ENCODE measurements around the gene TSPAN5. TPM values are rescaled to one million over a fixed set of nuclear protein-coding genes. Genes with fewer than 3 reads are reported as not detected.
"Not testable (repeated sequence)": the region's sequence is repeated elsewhere in the genome, so short reads cannot be mapped to it uniquely, and the experiment has no call there.

The TSPAN5 gene
- total RNA-seq, 1 experiment from 2014 or later, result 5.6 TPM

DNA sequence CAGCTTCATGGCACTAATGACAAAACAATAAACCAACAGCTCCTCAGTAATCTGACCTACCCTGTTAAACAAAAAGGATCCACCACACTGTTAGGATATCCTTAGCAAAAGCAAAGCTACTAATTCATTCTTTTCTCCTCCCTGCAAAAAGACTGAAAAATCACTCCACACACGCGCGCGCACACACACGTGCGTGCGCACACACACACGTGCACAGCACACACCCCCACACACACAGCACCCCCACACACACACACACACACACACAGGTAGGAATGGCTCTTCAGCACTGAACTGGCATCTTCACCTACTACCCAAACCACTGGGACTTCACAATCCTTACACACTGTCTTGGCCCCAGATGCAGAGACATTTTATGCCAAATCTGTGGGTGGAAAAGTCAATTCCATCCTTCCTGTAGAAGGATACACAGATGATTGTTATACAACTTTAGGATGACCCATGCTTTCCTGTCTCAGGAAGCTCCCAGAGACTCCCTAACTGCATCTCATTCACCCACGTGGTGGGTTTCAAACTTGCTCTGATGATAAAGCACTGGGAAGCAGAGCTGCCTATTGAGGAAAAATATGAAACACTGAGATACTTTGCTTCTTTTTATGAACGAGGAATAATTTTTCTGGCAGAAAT is 102.5 kb downstream of the TSPAN5 start:
- no peak for DNase-seq (ENCODE audit: low spot score)

DNA sequence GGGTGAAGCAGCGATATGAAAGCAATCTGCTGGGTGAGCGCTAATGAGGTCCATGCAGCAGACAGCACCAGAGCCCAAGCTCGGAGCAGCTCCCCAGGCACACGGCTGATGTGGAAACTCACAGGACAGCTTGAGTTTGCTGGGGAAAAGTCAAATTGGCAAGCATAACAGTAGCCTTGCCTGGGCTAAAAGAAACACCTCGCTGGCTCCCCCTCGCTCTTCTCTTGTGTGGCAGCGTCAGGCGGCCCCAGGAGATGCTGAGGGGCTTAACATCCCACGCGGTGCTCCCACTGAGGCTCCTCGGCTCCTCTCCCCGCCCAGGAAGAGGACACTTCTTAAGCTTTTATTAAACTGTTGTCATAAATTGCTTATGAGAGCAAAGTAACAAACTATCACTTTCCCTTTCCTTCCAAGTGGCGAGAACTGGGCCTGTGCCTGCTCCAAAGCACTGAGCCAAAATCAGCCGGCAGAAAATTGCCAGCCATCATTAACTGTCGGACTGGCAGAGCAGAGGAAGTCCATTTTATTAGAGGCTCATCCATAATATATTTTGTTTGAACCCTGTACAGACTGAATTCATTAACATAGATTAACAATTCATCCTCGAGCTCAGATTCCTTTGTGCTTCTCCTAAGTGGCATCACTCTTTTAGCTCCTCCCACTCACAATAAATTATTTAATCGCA is 111.4 kb downstream of the TSPAN5 start:
- no peak for DNase-seq (ENCODE audit: low spot score)

DNA sequence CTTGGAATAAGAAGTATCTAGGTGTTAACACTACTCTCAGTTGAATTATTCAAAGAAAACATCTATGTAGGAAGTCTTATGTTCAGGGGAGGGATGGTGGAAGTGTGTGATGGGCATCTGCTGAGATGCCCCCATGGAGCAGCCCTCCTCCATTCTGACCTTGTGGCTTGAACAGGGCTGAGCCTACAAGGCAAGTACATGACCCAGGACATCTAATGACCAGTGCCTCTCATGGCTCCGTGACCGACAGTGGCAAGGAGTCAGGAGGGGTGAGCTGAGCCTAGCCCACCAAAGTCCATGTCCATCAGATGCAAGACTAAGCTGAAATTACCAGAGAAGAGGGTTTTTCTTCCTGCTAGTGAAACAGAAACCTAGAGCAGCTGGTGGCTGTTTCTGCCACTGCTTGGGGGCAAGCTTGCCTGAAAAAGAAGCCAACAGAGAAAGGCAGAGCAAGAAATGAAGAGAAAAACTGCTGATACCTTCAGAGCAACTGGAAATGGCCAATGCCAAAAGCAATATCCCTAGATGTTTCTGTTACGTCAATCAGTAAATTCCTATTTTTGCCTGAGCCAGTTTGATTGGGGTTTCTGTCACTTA is 113.5 kb downstream of the TSPAN5 start:
- no peak for DNase-seq (ENCODE audit: low spot score)

GRCh38 chr4:98544141-98544817 is 114.1 kb downstream of the TSPAN5 start:
- DNase-seq (ENCODE audit: low spot score), result no peak

- no peak for DNase-seq (ENCODE audit: low spot score)
Measured at GRCh38 chr4:98542011-98542410, 116.4 kb downstream of the TSPAN5 start.

GRCh38 chr4:98540803-98541202 is 117.6 kb downstream of the TSPAN5 start:
- no peak for DNase-seq (ENCODE audit: low spot score)

DNA sequence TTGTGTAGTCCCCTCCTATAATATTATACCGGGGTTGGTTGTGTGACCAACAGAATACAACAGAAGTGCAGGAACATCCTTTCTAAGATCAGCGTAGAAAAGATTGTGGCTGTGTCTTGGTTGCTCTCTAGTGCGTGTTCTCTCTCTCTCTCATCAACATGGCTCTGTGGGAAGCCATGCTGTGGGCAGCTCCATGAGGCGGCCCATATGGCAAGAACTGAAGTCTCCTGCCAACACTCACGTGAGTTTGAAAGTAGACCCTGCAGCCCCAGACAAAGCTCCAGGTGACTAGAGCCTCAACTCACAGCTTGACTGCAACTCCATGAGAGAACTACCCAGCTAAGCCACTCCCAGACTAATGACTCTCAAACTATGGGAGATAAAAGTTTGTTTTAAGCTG is 118.7 kb downstream of the TSPAN5 start:
- no peak for DNase-seq (ENCODE audit: low spot score)

DNA sequence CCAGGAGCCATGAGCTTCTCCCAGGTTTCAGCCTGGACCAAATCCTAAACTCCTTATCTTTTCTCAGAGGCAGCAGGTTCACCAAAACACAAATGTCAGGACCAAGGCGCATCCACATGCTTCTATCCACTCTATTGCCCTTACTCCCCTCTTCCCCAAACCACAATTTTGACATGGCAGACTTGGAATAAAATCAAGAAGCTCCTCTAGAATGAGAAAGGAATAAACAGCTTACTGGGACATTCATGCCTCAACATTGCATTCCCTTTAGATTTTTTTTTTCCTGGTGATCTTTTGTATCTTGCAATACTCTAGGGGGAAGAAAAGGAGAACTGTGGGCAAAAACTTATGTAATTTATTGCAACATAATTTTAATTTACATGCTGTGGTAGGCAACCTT is 119.1 kb downstream of the TSPAN5 start:
- DNase-seq (ENCODE audit: low spot score), result no peak

DNA sequence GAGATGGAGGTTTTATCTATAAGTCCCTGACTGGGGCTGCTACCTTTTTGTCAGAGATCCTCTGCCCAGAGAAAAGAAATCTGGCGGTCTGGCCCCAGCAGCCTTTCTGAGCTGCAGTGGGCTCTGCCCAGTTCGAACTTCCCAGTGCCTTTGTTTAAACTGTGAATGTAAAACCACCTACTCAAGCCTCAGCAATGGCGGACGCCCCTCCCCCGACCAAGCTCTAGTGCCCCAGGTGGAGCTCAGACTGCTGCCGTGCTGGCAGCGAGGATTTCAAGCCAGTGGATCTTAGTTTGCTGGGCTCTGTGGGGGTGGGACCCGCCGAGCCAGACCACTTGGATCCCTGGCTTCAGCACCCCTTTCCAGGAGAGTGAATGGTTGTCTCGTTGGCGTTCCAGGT is 121.8 kb downstream of the TSPAN5 start:
- DNase-seq (ENCODE audit: low spot score), result no peak

DNA sequence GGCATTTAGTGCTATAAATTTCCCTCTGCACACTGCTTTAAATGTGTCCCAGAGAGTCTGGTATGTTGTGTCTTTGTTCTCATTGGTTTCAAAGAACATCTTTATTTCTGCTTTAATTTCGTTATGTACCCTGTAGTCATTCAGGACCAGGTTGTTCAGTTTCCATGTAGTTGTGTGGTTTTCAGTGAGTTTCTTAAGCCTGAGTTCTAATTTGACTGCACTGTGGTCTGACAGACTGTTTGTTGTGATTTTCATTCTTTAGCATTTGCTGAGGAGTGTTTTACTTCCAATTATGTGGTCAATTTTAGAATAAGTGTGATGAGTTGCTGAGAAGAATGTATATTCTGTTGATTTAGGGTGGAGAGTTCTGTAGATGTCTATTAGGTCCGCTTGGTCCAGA is 124.3 kb downstream of the TSPAN5 start:
- DNase-seq (ENCODE audit: low spot score), result not testable (repeated sequence)

DNA sequence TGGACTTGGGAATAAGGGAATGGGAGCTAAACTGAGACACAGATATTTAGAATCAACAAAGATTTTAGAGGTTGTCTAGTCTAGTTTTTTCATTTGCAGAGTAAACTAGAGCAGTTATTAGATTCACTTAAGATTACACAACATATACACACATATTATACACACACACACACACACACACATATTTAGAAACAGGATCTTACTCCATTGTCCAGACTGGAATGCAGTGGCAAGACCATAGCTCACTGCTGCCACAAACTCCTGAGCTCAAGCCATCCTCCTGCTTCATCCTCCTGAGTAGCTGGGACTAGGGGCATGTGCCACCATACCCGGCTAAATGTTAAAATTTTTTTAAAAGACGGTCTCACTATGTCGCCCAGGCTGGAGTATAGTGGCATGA is 127.8 kb downstream of the TSPAN5 start:
- DNase-seq (ENCODE audit: low spot score), result no peak

- no peak for DNase-seq (ENCODE audit: low spot score)
Measured at GRCh38 chr4:98529970-98530569, 128.3 kb downstream of the TSPAN5 start.

DNA sequence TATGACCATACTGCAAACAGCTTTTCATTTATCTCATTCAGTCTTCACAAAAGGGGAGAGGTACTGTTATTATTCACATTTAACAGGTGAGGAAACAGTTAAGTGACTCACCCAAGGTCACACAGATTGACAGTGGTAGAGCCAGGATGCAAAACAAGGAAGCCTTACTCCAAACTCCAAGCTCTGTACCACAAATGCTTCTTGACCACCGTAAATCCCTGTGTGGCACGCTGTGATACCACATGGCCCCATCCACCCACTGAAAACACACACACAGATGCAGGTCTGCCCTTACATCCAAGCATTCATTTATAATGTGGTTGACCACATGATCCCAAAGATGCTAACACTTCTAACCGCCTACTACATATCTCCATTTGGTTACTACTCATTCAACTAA is 129.5 kb downstream of the TSPAN5 start:
- DNase-seq (ENCODE audit: low spot score), result no peak

GRCh38 chr4:98527534-98528269 is 130.7 kb downstream of the TSPAN5 start:
- DNase-seq (ENCODE audit: low spot score), result no peak

GRCh38 chr4:98524230-98524629 is 134.2 kb downstream of the TSPAN5 start:
- no peak for DNase-seq (ENCODE audit: low spot score)

DNA sequence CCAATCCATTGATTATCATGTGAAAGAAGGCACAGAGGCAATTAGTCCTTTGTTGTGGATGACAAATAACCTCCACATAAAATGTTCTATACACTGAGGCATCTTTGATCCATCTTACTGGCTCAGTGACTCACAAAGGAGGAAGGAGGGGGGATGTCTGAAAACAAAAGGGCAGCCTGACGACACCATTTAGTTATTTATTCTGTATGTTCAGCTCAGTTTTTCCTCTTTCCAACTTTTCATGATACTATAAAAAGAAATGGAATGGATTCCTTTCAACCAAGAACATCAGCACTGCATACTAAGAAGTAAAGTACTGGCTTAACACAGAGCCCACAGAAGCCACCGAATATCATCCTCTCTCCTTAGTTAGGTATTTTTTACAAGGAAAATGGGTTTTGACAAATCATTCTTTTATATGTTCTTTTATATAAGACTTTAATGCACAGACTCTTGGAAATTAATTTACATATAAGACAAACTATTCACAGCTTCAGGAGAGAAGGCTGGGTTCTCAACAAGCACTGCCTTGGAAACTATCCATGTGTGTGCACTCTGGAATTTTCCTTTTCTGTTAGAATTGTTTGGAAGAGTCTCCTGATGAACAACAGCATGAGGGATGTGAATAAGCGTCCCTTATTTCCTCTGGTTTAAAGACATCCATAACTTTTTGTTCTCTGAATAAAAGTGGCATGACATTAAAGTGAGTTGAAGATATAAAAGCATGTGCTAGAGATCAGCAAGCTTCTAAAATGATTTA is 135.6 kb downstream of the TSPAN5 start:
- no peak for DNase-seq (ENCODE audit: low spot score)

DNA sequence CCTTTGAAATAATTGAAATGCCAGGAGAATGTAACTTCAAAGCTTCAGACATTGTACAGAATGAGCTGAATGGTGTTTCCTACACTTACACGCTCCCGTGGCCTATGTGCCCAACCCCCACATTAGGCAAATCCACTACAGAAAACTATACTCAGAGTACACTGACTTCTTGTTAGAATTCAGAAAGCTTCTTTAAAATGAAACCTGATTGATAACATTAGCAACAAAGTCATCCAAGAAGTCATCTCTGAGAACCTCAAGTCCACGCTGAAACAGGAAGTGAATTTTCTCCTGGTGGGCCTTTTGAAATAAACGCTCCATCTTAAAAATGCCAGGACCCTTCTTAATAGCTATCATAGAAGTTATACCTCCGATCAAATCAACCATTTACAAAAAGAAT is 136.3 kb downstream of the TSPAN5 start:
- no peak for DNase-seq (ENCODE audit: low spot score)

DNA sequence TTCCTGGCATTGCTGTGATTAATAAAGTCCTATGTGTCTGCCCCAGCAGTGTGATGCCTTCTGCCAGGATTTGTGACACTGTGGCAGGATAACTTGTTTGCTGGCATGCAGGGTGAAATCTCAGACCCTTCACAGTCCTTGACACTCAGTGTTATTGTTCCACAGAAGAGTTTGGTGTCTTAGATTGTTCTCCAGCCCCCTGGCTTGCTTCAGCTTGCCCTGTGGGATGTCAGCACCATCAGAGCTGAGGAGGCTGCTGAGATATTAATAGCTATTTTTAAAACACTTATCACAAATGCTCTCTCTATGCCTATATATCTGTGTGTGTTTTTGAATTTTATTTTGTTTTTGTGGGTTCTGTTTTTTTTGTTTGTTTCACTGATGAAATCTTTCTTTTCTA is 136.9 kb downstream of the TSPAN5 start:
- DNase-seq (ENCODE audit: low spot score), result no peak

DNA sequence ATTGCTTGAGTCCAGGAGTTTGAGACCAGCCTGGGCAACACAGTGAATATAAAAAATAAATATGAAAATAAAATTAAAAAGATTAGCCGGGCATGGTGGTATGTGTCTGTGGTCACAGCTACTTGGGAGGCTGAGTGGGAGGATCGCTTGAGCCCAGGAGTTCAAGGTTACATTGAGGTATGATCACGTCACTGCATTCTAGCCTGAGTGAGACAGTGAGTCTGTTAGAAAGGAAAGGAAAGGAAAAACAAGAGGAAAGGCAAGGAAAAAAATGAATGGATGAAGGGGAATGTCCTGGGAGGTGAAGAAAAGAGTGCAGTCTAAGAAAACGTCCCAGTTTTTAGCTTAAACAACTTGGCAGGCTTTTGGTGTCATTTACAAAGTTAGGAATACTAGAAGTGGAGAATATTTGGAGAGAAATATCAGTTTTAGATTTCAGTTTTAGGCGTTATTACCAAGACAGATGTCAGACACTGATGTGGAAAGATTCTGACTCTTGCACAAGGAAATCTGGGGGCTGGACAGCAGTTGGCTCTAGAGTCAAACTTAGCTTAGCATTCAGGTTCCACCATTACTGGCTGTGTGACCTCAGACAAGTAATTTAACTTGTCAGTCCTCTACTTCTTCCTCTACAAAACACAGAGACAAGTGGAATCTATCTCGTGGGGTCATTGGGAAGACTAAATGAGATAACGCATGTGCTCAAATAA is 139.0 kb downstream of the TSPAN5 start:
- DNase-seq (ENCODE audit: low spot score), result no peak

All from HT-29 (cell line).